Activated CD4-positive, CD25-positive, alpha-beta regulatory T cell treated with anti-CD3 and anti-CD28 coated beads, Interleukin-2, amount 50 U/mL, for 16 hours (primary cell): Measurements from ENCODE around the gene ATCAY.

Experiments used
- DNase-seq: peaks from one replicate; pipeline ENCODE4 v3.0.0-alpha.2; 2020; ENCODE audit warnings: low read depth, low spot score

ATCAY gene, protein sequence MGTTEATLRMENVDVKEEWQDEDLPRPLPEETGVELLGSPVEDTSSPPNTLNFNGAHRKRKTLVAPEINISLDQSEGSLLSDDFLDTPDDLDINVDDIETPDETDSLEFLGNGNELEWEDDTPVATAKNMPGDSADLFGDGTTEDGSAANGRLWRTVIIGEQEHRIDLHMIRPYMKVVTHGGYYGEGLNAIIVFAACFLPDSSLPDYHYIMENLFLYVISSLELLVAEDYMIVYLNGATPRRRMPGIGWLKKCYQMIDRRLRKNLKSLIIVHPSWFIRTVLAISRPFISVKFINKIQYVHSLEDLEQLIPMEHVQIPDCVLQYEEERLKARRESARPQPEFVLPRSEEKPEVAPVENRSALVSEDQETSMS

DNA sequence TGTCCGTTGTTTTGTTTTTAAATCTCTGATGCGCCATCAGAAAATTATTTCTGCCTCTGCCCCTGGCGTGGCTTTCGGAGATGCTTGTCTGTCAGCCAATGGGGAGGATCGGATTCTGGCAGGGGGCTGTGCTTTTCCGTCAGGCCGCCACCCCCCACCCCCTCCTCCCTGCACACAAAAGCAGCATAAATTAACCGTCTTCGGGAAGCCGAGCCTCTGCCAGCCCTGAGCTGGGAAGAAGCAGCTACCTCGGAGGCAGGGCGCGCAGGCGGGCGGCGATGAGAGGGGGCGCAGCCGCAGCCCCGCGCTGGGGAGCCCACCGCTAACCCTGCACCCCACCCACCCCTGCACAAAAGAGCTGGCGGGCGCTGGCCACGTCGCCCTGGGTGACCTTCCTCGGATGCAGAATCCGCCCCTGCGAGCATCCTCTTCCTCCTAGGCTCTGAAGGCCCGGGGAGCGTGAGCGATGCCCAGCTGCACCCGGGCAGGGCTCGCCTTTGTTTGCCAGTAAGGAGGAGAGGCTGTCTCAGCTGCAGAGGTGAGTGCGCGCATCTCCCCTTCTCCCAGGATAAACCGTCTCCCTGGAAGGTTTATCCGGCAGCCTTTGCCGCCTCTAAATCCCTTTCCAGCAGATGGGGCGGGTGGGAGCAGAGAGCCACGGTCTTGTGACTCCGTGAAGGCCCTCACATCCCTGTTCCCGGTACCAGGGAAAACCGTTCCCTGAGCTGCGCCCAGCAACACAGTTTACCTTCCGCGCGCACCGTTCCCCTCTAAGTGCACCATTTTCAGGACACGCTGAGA is at the start of gene ATCAY:
TSS of gene ATCAY (plus strand) at position 215 of the 801 bp plus-strand sequence. CDS start 5,083 bp downstream, outside the sequence.
- no peak for DNase-seq

DNA sequence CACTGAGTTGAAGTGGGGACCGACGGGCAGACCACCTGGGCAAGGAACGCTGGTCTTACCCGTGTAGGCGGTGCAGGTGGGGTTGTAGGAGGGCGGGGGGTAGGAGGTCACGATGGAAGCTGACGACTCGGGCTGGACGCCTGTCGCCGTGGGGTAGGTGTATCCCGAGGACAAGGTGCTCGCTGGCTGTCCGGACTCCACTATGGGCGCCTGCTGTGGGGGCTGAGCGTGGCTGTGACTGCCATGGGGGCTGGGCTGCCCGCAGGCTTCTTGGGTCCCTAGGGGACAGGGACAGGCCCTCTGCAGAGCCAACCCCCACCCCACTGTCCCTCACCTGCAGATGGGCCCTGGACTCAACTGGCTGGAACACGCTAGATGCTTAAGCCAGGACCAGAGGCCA is 48.9 kb upstream of the ATCAY start:
- DNase-seq = no peak

DNA sequence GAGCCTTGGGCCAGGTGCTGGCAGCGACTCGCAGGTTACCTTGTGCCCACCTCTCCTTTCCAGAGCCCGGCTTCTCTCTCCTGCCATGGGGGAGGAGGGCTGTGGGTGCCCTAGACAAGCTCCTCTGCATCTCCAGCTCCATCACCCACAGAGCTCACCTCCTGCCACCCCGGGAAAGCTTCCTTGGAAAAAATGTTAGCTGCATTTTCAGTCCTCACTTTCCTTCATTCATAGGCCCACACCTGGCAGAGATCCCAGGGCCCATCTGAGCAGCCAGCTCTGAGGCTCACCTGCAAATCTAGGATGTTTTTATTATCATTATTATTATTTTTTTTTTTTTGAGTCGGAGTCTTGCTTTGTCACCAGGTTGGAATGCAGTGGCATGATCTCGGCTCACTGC is 48.5 kb upstream of the ATCAY start:
- DNase-seq = no peak

DNA sequence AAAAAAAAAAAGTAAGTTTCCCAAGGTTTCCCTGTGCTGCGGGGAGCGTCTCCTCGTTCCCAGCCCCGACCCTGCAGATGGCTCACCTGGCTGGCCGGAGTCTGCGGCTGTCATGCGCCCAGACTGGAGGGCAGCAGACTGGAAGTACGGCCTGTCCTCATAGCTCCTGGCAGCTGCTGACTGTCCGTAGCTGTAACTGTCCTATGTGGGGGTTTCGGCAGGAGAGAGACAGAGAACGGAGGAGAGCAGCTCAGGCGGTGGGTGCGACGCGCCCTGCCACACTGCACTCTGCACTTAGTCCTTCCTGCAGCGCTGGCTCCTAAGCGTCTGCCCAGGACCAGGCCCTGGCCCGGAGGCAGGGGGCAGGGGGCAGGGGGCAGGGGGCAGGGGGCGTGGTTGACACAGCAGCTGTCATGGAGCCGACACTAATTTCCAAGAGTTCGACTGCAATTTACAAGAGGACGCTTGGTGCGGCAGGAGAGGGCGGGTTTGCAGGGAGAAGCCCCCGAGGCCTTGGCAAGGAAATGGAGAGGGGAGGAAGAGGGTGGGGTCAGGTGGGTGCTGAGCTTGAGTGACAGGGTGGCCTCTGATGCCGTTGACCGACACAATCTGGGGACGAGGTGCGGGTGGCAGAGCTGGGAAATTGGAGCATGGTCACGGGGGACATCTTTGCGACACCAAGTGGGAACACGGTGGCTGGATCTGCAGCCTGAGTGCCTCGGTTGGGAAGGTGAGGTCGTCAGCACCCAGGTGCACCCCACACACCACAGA is 46.7 kb upstream of the ATCAY start:
- no peak for DNase-seq

DNA sequence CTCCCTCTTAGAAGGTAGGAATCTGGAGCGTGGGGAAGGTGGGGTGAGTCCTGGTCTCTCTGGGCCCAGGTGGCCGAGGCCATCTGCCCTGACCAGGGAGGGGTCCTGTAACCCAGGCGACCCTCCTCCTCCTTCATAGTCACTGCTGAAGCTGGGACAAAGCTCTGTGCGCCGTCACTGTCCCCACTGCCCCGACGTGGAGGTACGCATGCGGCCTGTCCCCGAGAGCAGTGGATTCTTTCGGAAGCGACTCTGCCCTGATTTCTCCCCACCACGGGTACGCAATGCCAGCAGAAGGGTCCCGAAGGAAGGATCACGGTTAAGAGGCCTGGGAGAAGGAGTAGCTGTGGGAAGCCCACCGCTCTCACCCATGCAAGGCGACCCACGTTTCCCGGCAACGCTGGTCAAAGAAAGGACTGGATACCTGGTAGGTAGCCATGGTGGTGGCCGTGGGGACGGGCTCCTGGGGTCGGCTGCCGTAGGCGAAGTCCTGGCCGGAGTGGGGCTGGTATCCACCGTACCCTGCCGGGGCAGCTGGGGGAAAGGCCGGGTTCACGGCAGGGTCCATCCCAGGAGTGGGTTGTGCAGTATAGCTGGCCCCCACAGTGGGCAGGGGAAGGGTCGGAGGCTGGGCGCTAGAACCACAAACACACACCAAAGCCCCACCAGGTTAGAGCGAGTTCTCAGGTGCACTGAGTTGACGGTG is 46.0 kb upstream of the ATCAY start:
- DNase-seq = no peak

DNA sequence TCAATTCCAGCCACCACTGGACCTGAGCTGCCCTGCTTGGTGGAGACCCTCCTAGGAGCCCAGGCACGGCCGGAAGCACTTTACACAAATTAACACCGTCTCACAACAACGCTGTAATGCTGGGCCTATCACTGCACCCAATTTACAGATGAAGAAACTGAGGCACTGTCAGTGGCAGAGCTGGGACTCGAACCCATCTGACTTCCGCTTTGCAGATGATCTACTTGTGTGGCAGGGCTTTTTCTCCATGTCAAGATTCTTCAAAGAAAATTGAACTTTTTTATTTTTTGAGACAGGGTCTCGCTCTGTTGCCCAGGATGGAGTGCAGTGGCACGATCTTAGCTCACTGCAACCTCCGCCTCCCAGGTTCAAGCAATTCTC is 45.4 kb upstream of the ATCAY start:
- DNase-seq = no peak

DNA sequence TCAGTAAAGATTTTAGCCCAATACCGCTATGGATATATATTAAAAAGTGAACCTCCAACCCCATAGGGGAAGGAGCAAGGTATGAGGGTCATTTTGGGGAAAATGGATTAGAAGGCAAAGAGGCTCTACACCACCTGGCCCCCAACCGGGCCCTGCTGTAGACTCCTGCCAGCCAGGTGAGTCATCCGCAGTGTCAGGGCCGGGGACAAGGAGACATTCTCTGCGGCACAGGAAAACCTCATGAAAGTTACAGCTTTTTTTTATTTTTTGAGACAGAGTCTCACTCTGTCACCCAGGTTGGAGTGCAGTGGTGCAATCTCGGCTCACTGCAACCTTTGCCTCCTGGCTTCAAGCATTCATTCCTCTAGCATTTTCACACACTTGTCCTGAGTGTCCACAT is 43.6 kb upstream of the ATCAY start:
- DNase-seq = no peak

DNA sequence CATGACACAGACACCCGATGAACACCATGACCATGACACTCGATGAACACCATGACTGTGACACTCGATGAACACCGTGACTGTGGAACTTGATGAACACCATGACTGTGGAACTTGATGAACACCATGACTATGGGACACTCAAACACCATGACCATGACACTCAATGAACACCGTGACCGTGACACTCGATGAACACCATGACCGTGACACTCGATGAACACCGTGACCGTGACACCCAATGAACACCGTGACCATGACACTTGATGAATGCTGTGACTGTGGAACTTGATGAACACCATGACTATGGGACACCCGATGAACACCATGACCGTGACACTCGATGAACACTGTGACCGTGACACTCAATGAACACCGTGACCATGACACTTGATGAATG is 43.2 kb upstream of the ATCAY start:
- DNase-seq = no peak

DNA sequence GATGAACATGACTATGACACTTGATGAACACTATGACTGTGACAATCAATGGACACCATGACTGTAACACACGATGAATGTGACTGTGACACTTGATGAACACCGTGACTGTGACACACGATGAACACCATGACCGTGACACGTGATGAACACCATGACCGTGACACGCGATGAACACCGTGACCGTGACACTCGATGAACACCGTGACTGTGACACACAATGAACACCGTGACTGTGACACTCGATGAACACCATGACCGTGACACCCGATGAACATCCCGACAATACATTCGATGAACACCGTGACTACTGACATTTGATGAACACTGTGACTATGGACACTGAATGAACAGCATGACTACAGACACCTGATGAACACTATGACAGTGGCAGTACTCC is 42.6 kb upstream of the ATCAY start:
- no peak for DNase-seq

DNA sequence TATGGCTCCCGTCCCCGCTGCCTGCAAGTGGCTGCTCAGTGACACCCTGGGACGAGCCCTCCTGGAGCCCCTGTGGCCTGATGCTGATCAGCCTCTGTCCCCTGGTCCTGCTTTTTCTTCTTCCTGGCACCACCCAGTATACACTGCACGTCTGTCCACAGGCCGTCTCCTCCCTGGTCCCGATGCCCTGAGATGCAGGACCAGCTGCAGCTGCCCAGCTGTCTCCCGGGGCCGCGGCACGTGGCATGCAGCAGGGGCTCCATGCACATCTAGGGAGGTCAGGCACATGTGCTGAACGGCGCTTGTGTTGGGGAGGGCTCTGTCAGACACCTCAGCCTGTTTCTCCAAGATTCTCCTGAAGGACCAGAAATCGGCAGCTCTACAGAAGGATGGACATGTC is 41.8 kb upstream of the ATCAY start:
- no peak for DNase-seq

DNA sequence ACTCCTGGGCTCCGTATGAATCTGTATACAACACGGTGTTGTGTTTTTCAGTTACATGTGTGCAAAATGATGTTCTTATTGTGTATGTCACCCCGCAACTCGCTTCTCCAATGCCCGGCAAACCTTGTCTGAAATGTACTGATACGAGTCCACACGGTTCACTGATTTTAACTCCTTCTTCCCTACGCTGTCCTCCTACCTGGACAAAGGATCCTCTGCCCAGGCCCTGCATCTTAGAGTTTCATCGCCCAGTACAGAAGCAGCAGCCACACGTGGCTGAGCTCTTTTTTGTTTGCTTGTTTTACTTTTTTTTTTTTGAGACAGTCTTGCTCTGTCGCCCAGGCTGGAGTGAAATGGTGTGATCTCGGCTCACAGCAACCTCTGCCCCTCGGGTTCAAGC is 40.5 kb upstream of the ATCAY start:
- no peak for DNase-seq

DNA sequence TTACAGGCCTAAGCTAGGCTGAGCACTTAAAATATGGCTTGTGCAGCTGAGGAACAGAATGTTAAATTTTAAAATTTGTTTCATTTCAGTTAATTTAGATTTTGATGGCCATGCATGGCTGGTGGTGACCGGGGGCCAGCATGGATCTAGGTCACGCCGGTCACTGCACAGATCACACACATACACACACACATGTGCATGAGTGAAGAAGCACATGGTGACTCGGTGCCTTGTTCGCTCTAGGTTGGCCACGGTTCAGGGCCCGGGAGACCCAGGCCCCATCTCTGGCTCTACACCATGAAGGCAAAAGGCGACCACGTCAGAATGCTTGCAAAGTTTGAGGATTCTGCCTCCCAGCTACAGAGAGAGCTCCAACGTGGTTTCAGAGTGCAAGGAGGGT is 39.7 kb upstream of the ATCAY start:
- DNase-seq = no peak

DNA sequence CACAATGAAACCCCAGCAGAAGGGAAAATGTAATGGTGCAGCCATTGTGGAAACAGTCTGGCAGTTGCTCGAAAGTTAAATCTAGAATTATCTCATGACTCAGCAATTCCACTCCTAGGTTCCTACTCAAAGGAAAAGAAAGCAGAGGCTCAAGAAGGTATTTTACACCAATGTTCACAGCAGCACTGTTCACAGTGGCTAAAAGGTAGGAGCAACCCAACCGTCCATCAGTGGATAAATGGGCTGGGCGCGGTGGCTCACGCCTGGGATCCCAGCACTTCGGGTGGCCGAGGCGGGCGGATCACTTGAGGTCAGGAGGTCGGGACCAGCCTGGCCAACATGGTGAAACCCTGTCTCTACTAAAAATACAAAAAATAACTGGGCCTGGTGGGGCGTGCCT is 37.5 kb upstream of the ATCAY start:
- no peak for DNase-seq

DNA sequence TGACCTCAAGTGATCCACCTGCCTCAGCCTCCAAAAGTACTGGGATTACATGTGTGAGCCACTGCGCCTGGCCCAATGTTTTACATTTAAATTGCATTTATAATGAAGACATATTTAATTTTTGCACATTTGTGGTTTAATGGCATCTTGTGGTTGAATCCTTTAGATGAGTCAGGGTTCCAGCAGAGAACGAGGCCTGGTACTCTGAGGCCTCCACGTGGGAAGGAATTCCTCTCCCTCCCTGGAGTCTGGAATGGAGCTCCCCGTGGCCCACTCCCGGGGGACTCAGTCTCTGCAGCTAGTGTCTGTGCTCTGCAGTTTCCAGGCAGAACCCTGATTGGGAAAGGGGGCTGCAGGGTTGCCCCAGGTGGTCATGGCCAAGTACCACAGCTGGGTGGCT is 35.9 kb upstream of the ATCAY start:
- no peak for DNase-seq

DNA sequence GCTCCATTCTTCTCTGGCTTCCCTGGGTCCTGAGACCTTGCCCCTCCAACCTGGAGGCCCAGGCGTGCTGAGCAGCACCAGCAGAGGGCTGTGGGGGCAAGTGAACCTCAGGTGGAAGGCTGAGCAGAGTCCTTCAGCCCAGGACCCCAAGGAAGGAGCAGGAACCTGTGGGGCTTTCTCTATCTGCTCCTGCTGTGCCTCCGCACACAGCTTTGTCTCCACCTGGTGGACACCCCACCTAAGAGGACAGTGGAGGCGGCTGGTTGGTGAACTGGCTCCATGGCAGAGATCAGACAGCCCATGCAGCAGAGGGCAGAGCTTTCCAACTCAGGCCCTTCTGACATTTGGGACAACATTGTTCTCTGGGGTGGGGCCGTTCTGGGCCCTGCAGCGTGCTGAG is 31.4 kb upstream of the ATCAY start:
- DNase-seq = no peak

DNA sequence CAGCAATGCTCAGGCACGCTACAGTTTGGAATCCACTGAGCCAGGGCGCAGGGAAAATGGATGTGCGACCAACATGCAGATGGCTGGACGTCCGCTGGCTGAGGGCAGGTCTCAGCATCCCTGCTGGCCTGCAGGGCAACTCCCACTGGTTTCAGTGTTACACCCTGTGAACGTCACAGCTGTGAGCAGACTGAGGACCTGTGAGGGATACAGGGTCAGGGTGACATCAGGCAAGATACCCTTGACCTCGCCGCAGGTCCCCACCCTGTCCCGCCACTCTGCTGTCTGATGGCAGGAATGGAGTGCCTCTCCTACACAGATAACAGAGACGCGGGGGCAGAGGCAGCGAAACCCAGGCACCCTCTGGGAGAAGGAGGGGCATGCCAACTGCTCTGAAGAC is 30.7 kb upstream of the ATCAY start:
- no peak for DNase-seq

DNA sequence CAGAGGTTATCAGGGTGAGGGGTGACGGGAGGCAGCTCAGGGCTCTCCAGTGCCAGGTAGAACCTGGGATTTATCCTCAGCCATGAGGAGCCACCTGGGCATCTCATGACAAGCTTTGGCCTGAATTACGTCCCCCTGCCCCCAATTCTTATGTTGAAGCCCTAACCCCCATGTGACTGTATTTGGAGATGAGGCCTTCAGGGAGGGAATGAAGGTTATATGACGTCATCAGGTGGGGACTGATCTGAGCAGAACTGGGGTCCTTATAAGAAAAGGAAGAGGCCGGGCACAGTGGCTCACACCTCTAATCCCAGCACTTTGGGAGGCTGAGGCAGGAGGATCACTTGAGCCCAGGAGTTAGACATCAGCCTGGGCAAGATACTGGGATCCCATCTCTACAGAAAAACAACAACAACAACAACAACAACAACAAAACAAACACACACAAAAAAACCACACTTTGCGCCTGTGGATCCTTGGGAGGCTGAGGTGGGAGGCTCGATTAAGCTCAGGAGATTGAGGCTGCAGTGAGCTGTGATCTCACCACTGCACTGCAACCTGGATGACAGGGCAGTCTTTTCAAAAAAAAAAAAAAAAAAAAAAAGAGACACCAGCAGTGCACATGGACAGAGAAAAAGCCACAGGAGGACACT is 30.0 kb upstream of the ATCAY start:
- no peak for DNase-seq

DNA sequence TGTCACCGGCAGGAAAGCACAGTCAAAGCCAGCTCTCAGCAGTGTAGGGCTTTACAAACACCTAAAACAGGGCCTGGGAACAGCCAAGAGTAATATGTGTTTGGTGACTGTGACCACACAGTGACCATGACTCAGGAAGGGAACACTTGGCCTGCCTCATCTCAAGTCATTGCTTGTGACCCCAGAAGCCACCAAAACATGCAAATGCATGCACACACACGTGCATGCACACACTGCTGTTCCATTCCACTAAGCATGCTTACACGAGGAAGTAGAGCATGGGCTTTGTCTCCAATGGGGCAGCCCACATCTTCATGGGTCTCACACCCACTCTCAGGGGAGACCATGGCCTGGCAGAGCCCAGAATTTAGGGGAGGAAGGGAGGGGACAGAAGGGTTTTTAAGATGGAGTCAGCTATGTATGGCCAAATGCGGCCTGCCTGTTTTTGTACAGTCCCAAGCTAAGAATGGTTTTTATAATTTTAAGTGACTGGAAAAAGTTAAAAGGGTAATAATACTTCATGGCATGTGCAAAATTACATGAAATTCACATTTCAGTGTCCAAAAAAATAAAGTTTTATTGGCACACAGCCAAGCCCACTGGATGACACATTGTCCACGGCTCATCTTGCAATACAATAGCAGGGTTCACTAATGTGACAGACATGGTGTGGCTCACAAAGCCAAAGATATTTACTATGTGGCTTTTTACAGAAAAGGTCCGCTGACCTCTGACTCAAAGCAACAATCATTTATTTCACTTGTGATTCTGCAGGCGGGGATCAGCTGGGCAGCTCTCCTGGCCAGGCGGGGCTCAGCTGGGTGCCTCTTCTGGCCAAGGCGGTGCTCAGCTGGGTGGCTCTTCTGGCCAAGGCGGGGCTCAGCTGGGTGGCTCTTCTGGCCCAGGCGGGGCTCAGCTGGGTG is 29.0 kb upstream of the ATCAY start:
- DNase-seq = no peak

DNA sequence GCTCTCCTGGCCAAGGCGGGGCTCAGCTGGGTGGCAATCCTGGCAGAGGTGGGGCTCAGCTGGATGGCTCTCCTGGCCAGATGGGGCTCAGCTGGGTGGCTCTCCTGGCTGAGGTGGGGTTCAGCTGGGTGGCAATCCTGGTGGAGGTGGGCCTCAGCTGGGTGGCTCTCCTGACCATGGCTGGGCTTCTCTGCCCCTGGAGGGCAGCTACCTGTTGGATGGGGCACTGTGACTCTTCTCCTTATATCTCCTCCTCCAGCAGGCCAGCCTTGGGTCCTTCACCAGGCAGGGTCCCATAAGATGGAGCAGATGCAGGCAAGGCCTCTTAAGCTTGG is 28.3 kb upstream of the ATCAY start:
- DNase-seq = no peak

DNA sequence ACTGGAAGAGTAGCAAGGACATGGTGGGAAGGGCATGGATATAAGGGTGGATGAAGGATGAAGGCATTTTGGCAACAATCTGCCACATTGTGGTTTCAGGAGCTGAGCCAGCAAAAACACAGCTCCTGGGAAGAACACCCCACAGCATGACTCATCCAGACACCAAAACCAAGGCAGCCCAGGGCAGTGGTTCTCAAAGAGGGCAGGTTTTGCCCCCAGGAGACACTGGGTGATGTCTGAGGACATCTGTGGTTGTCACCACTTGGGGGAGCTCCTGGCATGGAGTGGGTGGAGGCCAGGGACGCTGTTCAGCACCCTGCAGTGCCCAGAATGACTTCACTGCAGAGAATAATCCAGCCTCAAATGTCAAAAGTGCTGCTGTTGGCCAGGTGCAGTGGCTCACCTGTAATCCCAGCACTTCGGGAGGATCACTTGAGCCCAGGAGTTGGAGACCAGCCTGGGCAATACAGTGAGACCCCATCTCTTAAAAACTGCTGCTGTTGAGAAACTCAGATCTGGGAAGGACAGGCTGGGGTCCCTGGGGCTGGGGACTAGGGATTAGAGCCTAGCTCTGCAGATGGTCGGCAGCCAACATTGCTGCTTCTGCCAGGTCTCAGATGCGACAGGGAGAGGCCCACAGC is 27.8 kb upstream of the ATCAY start:
- no peak for DNase-seq
